Immature natural killer cell (primary cell): ENCODE measurements around the gene CCDC92B. TPM values are rescaled to one million over a fixed set of nuclear protein-coding genes. Genes with fewer than 3 reads are reported as not detected.
"Not testable (repeated sequence)": the region's sequence is repeated elsewhere in the genome, so short reads cannot be mapped to it uniquely, and the experiment has no call there.

ENCODE experiments used
- DNase-seq, 3 donors: peaks; one replicate each; pipeline ENCODE4 v3.0.0; 2022; ENCODE audit warnings: mixed read lengths in 1 of 3
- H3K27ac Mint-ChIP-seq, 6 donors: one replicate each; pipeline ENCODE4 v1.8.0; 2020; ENCODE audit warnings: mixed read lengths in 6 of 6, mild to moderate bottlenecking in 5 of 6, inconsistent platforms in 4 of 6, moderate library complexity in 3 of 6
- H3K27me3 Mint-ChIP-seq, 3 donors: one replicate each; pipeline ENCODE4 v1.8.0; 2020 to 2021; ENCODE audit warnings: low read depth in 3 of 3, mild to moderate bottlenecking in 3 of 3, mixed read lengths in 3 of 3, moderate library complexity in 3 of 3, inconsistent platforms in 1 of 3
- H3K36me3 Mint-ChIP-seq, 3 donors: one replicate each; pipeline ENCODE4 v1.8.0; 2020; ENCODE audit warnings: mixed read lengths in 3 of 3, inconsistent platforms in 2 of 3, mild to moderate bottlenecking in 2 of 3
- H3K4me1 Mint-ChIP-seq, 2 donors: one replicate each; pipeline ENCODE4 v1.8.0; 2020; ENCODE audit warnings: inconsistent platforms in 2 of 2, mild to moderate bottlenecking in 2 of 2, mixed read lengths in 2 of 2, moderate library complexity in 1 of 2
- H3K4me3 Mint-ChIP-seq, 5 donors: one replicate each; pipeline ENCODE4 v1.8.0; 2020; ENCODE audit warnings: mild to moderate bottlenecking in 5 of 5, mixed read lengths in 5 of 5, inconsistent platforms in 3 of 5, moderate library complexity in 3 of 5
- H3K9me3 Mint-ChIP-seq, 6 donors: one replicate each; pipeline ENCODE4 v1.8.0; 2020; ENCODE audit warnings: mild to moderate bottlenecking in 6 of 6, mixed read lengths in 6 of 6, inconsistent platforms in 4 of 6, moderate library complexity in 3 of 6
- polyA plus RNA-seq, 3 donors: library from polyadenylated mRNA; unstranded; fragments of 300-500 nt; fragmentation: Illumina TruSeq; gene quantifications; one replicate each; pipeline ENCODE4 v1.2.3, GENCODE V29; 2021

The CCDC92B gene
- polyA plus RNA-seq, 3 donors from 2014 or later: not detected

GRCh38 chr17:2785376-2785775 lies 35.9 kb upstream of the CCDC92B start:
- not testable (repeated sequence) for H3K4me3 Mint-ChIP-seq, H3K36me3 Mint-ChIP-seq, H3K27me3 Mint-ChIP-seq, DNase-seq, H3K9me3 Mint-ChIP-seq, H3K27ac Mint-ChIP-seq
- peaks cover 23 to 36% of the 10 kb centered on the region in 2 donors for H3K4me1 Mint-ChIP-seq

GRCh38 chr17:2784864-2785263 lies 35.4 kb upstream of the CCDC92B start:
- Mint-ChIP-seq H3K27me3 (peaks cover 2 to 5% (median 2%) of the 10 kb centered on the region in 3 donors), H3K27ac (no peak overlapping the region), H3K4me1 (peaks cover 21 to 31% of the 10 kb centered on the region in 2 donors), H3K9me3 (no peaks in the 10 kb centered on the region), H3K36me3 (no peaks in the 10 kb centered on the region), H3K4me3 (no peak overlapping the region)
- no peak for DNase-seq

GRCh38 chr17:2783310-2784030 lies 34.0 kb upstream of the CCDC92B start:
- H3K27ac Mint-ChIP-seq: peak overlapping the region in 1 of 6 donors; percentile 6

GRCh38 chr17:2782055-2782454 lies 32.6 kb upstream of the CCDC92B start:
- no peaks in the 10 kb centered on the region for H3K36me3 Mint-ChIP-seq
- DNase-seq: no peak
- H3K9me3 Mint-ChIP-seq: no peaks in the 10 kb centered on the region
- H3K4me3 Mint-ChIP-seq: no peak overlapping the region
- no peak overlapping the region for H3K27ac Mint-ChIP-seq
- H3K4me1 Mint-ChIP-seq: peaks cover 12 to 19% of the 10 kb centered on the region in 2 donors
- H3K27me3 Mint-ChIP-seq: peaks cover 4 to 10% (median 7%) of the 10 kb centered on the region in 3 donors

More at GRCh38 chr17:2783310-2784030, 34.0 kb upstream of the CCDC92B start:
- H3K4me3 Mint-ChIP-seq: no peak overlapping the region
- peaks cover 23 to 24% of the 10 kb centered on the region in 2 donors for H3K4me1 Mint-ChIP-seq
- H3K27me3 Mint-ChIP-seq: peaks cover 0 to 7% (median 2%) of the 10 kb centered on the region in 3 donors
- no peak for DNase-seq
- no peaks in the 10 kb centered on the region for H3K9me3 Mint-ChIP-seq
- H3K36me3 Mint-ChIP-seq: no peaks in the 10 kb centered on the region

DNA sequence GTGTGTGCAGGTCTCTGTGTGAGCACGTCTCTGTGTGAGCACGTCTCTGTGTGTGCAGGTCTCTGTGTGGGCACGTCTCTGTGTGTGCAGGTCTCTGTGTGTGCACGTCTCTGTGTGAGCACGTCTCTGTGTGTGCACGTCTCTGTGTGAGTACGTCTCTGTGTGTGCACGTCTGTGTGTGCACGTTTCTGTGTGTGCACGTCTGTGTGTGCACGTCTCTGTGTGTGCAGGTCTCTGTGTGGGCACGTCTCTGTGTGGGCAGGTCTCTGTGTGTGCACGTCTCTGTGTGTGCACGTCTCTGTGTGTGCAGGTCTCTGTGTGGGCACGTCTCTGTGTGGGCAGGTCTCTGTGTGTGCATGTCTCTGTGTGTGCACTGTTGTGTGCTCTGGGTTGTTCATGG lies 32.1 kb upstream of the CCDC92B start:
- not testable (repeated sequence) for H3K36me3 Mint-ChIP-seq, H3K4me3 Mint-ChIP-seq, DNase-seq, H3K27ac Mint-ChIP-seq, H3K9me3 Mint-ChIP-seq
- Mint-ChIP-seq H3K27me3 (peaks cover 5 to 13% (median 7%) of the 10 kb centered on the region in 3 donors), H3K4me1 (peaks cover 12 to 19% of the 10 kb centered on the region in 2 donors)

DNA sequence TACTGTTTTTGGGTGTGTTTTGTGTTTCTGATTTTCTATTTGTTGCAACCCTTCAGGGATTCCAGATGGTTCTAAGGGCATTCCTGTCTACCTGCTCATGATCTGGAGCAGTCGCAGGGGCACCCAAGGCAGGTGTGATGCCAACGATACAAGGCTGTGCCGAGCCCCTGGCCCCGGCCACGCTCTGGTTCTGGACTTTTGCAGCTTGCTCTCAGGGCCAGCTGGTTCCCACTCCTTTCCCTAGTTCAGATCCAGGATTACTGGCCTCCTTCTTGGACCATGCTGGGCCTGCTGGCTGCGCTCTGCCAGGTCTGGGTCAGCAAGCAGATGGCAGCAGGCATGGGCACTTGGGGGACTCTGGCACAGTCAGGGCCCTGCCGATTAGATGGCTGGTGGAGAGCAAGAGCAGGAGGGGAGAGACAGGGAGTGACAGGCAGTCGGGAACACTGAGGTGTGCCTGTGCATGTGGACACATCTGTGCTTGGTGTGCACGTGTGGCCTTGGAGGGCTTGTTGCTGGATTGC lies 31.5 kb upstream of the CCDC92B start:
- Mint-ChIP-seq H3K4me3 (no peak overlapping the region), H3K4me1 (peaks cover 7 to 16% of the 10 kb centered on the region in 2 donors), H3K27ac (no peak overlapping the region), H3K27me3 (peaks cover 5 to 15% (median 7%) of the 10 kb centered on the region in 3 donors), H3K36me3 (no peaks in the 10 kb centered on the region), H3K9me3 (no peaks in the 10 kb centered on the region)
- DNase-seq: no peak

DNA sequence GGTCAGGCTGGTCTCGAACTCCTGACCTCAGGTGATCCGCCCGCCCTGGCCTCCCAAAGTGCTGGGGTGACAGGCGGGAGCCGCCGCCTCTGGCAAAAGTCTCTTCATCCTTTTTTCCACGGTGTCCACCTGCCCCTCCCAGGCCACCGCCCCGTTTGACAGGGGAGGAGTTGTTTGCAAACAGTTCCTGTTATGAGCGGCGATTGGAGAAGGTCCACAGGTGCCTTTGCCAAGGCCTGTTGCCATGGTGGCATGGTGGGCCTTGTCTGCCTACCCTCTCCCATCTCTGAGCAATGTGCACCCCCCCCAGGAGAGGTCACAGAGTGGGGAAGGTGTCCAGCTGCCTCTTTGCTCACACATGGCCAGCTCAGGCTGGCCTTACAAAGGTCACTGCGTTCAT lies 30.8 kb upstream of the CCDC92B start:
- Mint-ChIP-seq H3K4me1 (peaks cover under 1 to 17% of the 10 kb centered on the region in 2 donors), H3K27ac (no peak overlapping the region), H3K4me3 (no peak overlapping the region), H3K9me3 (no peaks in the 10 kb centered on the region), H3K36me3 (no peaks in the 10 kb centered on the region), H3K27me3 (peaks cover 7 to 21% (median 12%) of the 10 kb centered on the region in 3 donors)
- DNase-seq: no peak

- no peaks in the 10 kb centered on the region for H3K36me3 Mint-ChIP-seq
- H3K27ac Mint-ChIP-seq: no peak overlapping the region
- H3K4me3 Mint-ChIP-seq: peak overlapping the region in 1 of 5 donors; percentile 33
- H3K9me3 Mint-ChIP-seq: peaks cover 0 to 2% (median 0%) of the 10 kb centered on the region in 6 donors
- peaks cover 0 to 17% of the 10 kb centered on the region in 2 donors for H3K4me1 Mint-ChIP-seq
- H3K27me3 Mint-ChIP-seq: peaks cover 7 to 25% (median 12%) of the 10 kb centered on the region in 3 donors
- DNase-seq: no peak
Observed at GRCh38 chr17:2779545-2779944, 30.1 kb upstream of the CCDC92B start.

GRCh38 chr17:2778489-2778888 lies 29.0 kb upstream of the CCDC92B start:
- peaks cover 9 to 28% (median 18%) of the 10 kb centered on the region in 3 donors for H3K27me3 Mint-ChIP-seq
- H3K4me3 Mint-ChIP-seq: no peak overlapping the region
- no peaks in the 10 kb centered on the region for H3K36me3 Mint-ChIP-seq
- H3K4me1 Mint-ChIP-seq: peaks cover 0 to 17% of the 10 kb centered on the region in 2 donors
- peaks cover 0 to 2% (median 0%) of the 10 kb centered on the region in 6 donors for H3K9me3 Mint-ChIP-seq
- no peak for DNase-seq
- no peak overlapping the region for H3K27ac Mint-ChIP-seq

DNA sequence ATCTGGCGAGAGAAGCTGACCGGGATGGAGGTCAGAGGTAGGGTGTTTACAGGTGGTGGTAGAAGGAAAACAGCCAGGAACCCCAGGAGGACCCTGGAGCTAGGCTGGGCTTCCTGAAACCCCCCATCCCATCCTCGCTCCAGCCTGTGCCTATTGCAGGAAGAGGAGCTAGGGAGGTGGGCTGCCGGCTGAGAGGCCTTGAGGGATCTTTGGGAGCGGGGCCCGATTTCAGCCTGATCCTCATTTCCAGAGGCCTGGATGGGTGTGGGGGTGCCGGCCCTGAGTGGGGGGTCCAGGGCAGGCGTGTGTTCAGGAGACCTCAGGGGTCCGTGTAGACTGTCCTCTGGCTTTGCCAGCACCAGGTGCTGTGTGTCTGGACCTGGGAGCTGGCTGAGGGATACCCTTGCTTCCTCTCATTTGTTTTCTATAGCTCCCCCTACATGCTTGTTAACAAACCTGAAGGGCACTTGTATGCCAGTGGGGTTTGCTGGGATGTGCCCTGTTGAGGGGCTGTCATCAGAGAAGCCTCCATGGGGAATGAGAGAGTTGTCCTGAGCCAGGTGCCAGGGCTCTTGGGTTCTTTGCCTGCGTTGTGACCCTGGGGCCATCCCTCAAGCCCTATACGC lies 27.9 kb upstream of the CCDC92B start:
- Mint-ChIP-seq H3K27me3 (peaks cover 9 to 28% (median 22%) of the 10 kb centered on the region in 3 donors), H3K9me3 (peaks cover 0 to 2% (median 0%) of the 10 kb centered on the region in 6 donors), H3K4me3 (peak overlapping the region in 4 of 5 donors; percentile 21 to 69 (median 62)), H3K4me1 (peaks cover 0 to 17% of the 10 kb centered on the region in 2 donors), H3K27ac (peak overlapping the region in 1 of 6 donors; percentile 15), H3K36me3 (peaks cover 0 to 3% (median 0%) of the 10 kb centered on the region in 3 donors)
- DNase-seq: no peak

DNA sequence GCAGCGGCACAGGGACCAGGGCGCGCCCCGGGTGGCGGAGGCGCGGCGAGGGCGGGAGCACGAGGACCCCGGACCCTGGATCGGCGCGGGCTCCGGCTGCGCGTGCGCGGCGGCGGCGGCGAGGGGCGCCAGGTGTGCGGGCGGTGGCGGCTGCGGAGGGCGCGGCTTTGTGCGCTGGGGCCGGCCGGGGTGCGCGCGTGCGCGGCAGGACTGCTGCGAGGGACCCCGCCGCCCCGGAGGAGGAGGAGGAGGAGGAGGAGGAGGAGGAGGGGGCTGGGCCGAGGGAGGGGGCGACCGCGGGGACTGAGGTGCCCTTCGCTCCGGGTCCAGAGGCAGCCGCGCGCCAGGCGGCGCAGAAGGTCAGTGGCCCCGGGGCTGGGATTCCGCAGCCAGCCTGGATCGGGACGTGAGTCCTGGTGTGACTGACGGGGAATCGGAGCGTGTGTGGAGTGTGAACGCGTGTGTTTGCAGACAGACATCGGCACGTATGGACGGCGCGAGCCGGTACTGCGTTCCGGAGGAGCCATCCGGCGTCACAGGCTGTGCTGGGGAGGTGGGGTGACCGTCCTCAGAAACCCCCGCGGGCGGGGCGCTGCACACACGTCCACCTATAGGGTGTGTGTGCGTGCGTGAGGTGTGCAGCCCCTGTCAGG lies 27.3 kb upstream of the CCDC92B start:
- no peak for DNase-seq
- H3K27me3 Mint-ChIP-seq: peaks cover 9 to 28% (median 22%) of the 10 kb centered on the region in 3 donors
- peaks cover 0 to 17% of the 10 kb centered on the region in 2 donors for H3K4me1 Mint-ChIP-seq
- peak overlapping the region in 4 of 5 donors; percentile 21 to 69 (median 62) for H3K4me3 Mint-ChIP-seq
- H3K9me3 Mint-ChIP-seq: peaks cover 0 to 2% (median 0%) of the 10 kb centered on the region in 6 donors
- H3K36me3 Mint-ChIP-seq: peaks cover 0 to 3% (median 0%) of the 10 kb centered on the region in 3 donors
- H3K27ac Mint-ChIP-seq: peak overlapping the region in 1 of 6 donors; percentile 15

DNA sequence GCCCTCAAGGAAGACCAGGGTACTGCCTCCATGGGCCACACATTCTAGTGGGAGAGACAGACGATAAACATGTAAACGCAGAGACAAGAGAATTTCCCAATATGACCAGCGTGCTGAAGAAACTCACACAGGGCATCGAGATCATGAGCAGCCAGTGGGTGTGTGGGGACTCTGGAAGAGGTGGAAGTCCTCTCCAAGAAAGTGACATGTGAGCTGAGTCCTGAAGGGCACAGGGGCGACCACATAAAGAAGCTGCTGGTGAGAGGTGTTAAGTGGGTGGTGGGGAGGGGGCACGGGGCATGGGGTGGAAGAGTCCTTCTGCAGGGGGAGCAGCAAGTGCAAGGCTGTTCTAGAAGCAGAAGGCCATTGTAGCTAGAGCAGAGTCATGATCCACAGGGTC lies 25.8 kb upstream of the CCDC92B start:
- Mint-ChIP-seq H3K36me3 (peaks cover 0 to 3% (median 0%) of the 10 kb centered on the region in 3 donors), H3K4me3 (peak overlapping the region in 1 of 5 donors; percentile 44), H3K27me3 (peaks cover 9 to 26% (median 26%) of the 10 kb centered on the region in 3 donors), H3K27ac (no peak overlapping the region), H3K4me1 (peaks cover 0 to 16% of the 10 kb centered on the region in 2 donors), H3K9me3 (peaks cover 0 to 2% (median 0%) of the 10 kb centered on the region in 6 donors)
- no peak for DNase-seq

DNA sequence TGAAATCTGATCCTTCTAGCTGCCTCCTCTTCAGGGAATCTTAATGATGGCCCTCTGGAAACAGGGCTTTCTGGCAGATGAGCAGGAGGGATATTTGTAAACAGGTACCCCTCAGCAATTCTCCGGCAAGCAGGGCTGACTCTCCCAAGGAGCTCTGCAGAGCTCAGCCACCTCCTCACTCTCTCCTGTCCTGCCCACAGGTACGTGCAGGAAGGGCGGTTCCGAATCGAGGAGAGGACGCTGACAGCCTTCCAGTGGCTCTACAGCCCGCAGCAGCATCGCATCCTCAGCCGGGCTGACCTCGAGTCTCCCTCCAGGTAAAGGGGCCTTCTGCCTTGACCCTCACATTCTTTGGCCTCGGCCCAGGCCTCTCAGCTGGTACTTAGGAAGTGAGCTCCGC lies 20.7 kb upstream of the CCDC92B start:
- Mint-ChIP-seq H3K4me3 (no peak overlapping the region), H3K9me3 (peaks cover 0 to 2% (median 0%) of the 10 kb centered on the region in 6 donors), H3K27me3 (peaks cover 7 to 20% (median 8%) of the 10 kb centered on the region in 3 donors), H3K4me1 (peaks cover 0 to 4% of the 10 kb centered on the region in 2 donors), H3K27ac (no peak overlapping the region), H3K36me3 (peaks cover 0 to 3% (median 0%) of the 10 kb centered on the region in 3 donors)
- DNase-seq: no peak
